ENCODE measurements around the gene PPFIA4.

Gene PPFIA4

DNA sequence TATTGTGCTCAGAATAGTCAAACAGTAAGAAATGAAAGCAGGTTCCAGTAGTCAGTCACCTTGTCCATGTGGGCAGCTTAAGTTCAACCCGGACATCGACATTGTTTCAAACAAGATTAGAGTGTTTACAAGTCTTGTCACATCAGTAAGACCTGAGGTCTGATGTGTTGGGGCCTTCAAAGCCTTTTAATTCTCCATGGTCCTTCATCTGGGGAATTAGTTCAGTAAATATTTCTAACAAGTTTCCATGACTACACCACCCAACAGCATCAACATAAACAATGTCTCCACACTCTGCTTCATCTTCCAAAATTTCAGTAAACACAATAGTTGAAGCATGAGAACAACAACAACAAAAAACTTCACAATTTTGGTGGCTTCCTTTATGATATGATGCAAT is 86.2 kb downstream of the PPFIA4 start:
- H3K9ac ChIP-seq (ENCODE audit: low read length) = no peak overlapping the region
- H2BK12ac ChIP-seq (ENCODE audit: low read length) = no peak overlapping the region
- peak; percentile 63 to 88 for DNase-seq
- no CpG with 5 or more reads among the region's 2 CpGs for WGBS (ENCODE audit: extremely low coverage, insufficient coverage, insufficient read length)
- no peak overlapping the region for H4K8ac ChIP-seq (ENCODE audit: low read depth, low read length)
- no peak overlapping the region for H3K18ac ChIP-seq (ENCODE audit: low read length)
- peaks cover 2% of the 10 kb centered on the region for H3K27me3 ChIP-seq (ENCODE audit: insufficient read depth, low read length)
- no peak overlapping the region for H4K12ac ChIP-seq (ENCODE audit: low read depth, low read length)
- H2BK120ac ChIP-seq (ENCODE audit: insufficient read depth, low read length, poor library complexity) = no peak overlapping the region
- H3K4ac ChIP-seq (ENCODE audit: low read depth, low read length) = no peak overlapping the region
- H3K79me2 ChIP-seq (ENCODE audit: control insufficient read depth, insufficient read depth, low read length, poor library complexity) = no peaks in the 10 kb centered on the region
- no peak overlapping the region for H3K27ac ChIP-seq (ENCODE audit: low read depth, low read length)
- H3K36me3 ChIP-seq (ENCODE audit: control insufficient read depth in 1 of 2, insufficient read depth in 2 of 2, low read length in 2 of 2) = no peaks in the 10 kb centered on the region
- no peak overlapping the region for H3K4me2 ChIP-seq (ENCODE audit: low read length)
- no peak overlapping the region for H2AFZ ChIP-seq (ENCODE audit: insufficient read depth, low read length, poor library complexity)
- no peaks in the 10 kb centered on the region for H3K79me1 ChIP-seq (ENCODE audit: low read length)
- H3K4me1 ChIP-seq (ENCODE audit: control insufficient read depth in 1 of 2, insufficient read depth in 2 of 2, low read length in 2 of 2) = no peaks in the 10 kb centered on the region
- H4K91ac ChIP-seq (ENCODE audit: low read depth, low read length) = no peak overlapping the region
- H3K4me3 ChIP-seq (ENCODE audit: low read depth, low read length) = no peak overlapping the region
- H3K9me3 ChIP-seq (ENCODE audit: insufficient read depth, low read depth, low read length) = no peaks in the 10 kb centered on the region
- no peak overlapping the region for H2AK5ac ChIP-seq (ENCODE audit: low read length)
- no peak overlapping the region for H2BK5ac ChIP-seq (ENCODE audit: low read depth, low read length, poor library complexity)
- H3K23ac ChIP-seq (ENCODE audit: low read length) = no peak overlapping the region
- H3K14ac ChIP-seq (ENCODE audit: low read length) = no peak overlapping the region

DNA sequence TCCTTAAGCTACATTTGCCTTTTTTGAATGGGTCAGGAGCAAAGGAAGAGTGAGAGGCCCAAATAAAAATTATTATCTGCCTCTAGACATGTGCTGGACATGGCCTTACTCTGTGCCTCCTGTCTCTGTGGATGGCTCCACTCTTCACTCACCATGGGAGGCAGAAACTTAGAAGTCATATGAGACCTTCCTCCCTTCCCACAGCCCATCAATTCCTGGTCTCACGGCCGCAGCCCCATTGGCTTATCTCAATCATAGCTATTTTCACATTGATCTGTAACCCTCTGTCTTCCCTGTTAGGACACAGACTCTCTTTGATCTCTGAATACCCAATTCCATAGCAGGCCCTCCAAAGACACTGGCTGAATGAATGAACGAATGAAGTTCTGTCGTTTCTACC is 87.0 kb downstream of the PPFIA4 start:
- Histone ChIP-seq H3K27ac (ENCODE audit: low read depth, low read length) (no peak overlapping the region), H3K9me3 (ENCODE audit: insufficient read depth, low read depth, low read length) (peaks cover 2% of the 10 kb centered on the region)
- no CpG with 5 or more reads among the region's 4 CpGs for WGBS (ENCODE audit: extremely low coverage, insufficient coverage, insufficient read length)

DNA sequence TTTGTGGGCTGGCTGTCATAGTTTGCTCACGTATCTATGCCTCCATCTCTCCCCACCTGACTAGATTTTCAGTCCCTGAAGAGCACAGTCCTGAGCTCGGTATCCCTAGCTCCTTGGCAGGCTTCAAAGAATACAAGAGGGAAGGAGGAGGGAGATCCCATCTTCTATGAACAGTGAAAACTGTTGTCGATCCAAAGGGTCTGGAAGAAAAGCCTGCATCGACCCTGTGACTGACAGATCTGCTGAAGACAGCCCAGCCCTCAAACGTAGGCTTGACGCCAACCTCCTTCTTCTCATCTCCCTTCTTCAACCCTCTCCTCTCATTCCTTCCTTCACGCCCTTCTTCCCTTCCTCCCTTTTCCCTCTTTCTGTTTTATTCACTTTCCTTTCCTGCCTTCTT is 87.9 kb downstream of the PPFIA4 start:
- no peak overlapping the region for H2BK120ac ChIP-seq (ENCODE audit: insufficient read depth, low read length, poor library complexity)
- H3K23ac ChIP-seq (ENCODE audit: low read length) = no peak overlapping the region
- no peak overlapping the region for H3K9ac ChIP-seq (ENCODE audit: low read length)
- H3K27me3 ChIP-seq (ENCODE audit: insufficient read depth, low read length) = peaks cover 2% of the 10 kb centered on the region
- no peak overlapping the region for H2AFZ ChIP-seq (ENCODE audit: insufficient read depth, low read length, poor library complexity)
- no peak overlapping the region for H3K18ac ChIP-seq (ENCODE audit: low read length)
- no peak overlapping the region for H2AK5ac ChIP-seq (ENCODE audit: low read length)
- H3K79me2 ChIP-seq (ENCODE audit: control insufficient read depth, insufficient read depth, low read length, poor library complexity) = no peaks in the 10 kb centered on the region
- no peak overlapping the region for H4K12ac ChIP-seq (ENCODE audit: low read depth, low read length)
- peaks cover 2% of the 10 kb centered on the region for H3K9me3 ChIP-seq (ENCODE audit: insufficient read depth, low read depth, low read length)
- H3K4me1 ChIP-seq (ENCODE audit: control insufficient read depth in 1 of 2, insufficient read depth in 2 of 2, low read length in 2 of 2) = no peaks in the 10 kb centered on the region
- no peaks in the 10 kb centered on the region for H3K79me1 ChIP-seq (ENCODE audit: low read length)
- DNase-seq = no peak
- no peak overlapping the region for H2BK12ac ChIP-seq (ENCODE audit: low read length)
- H2BK5ac ChIP-seq (ENCODE audit: low read depth, low read length, poor library complexity) = no peak overlapping the region
- no peak overlapping the region for H3K4me3 ChIP-seq (ENCODE audit: low read depth, low read length)
- no peak overlapping the region for H3K27ac ChIP-seq (ENCODE audit: low read depth, low read length)
- no peaks in the 10 kb centered on the region for H3K36me3 ChIP-seq (ENCODE audit: control insufficient read depth in 1 of 2, insufficient read depth in 2 of 2, low read length in 2 of 2)
- H3K14ac ChIP-seq (ENCODE audit: low read length) = no peak overlapping the region
- no peak overlapping the region for H4K91ac ChIP-seq (ENCODE audit: low read depth, low read length)
- no peak overlapping the region for H3K4ac ChIP-seq (ENCODE audit: low read depth, low read length)
- H4K8ac ChIP-seq (ENCODE audit: low read depth, low read length) = no peak overlapping the region
- 97% methylated on average over 2 of the region's 7 CpGs for WGBS (ENCODE audit: extremely low coverage, insufficient coverage, insufficient read length)
- H3K4me2 ChIP-seq (ENCODE audit: low read length) = no peak overlapping the region

More for the DNA sequence above, 87.0 kb downstream of the PPFIA4 start:
- Histone ChIP-seq H2AK5ac (ENCODE audit: low read length) (no peak overlapping the region), H3K18ac (ENCODE audit: low read length) (no peak overlapping the region), H3K23ac (ENCODE audit: low read length) (no peak overlapping the region), H2BK5ac (ENCODE audit: low read depth, low read length, poor library complexity) (no peak overlapping the region), H4K8ac (ENCODE audit: low read depth, low read length) (no peak overlapping the region), H3K79me1 (ENCODE audit: low read length) (no peaks in the 10 kb centered on the region), H3K79me2 (ENCODE audit: control insufficient read depth, insufficient read depth, low read length, poor library complexity) (no peaks in the 10 kb centered on the region), H3K4ac (ENCODE audit: low read depth, low read length) (no peak overlapping the region), H3K27me3 (ENCODE audit: insufficient read depth, low read length) (peaks cover 2% of the 10 kb centered on the region), H2AFZ (ENCODE audit: insufficient read depth, low read length, poor library complexity) (no peak overlapping the region), H3K4me3 (ENCODE audit: low read depth, low read length) (no peak overlapping the region), H4K91ac (ENCODE audit: low read depth, low read length) (no peak overlapping the region), H3K4me2 (ENCODE audit: low read length) (no peak overlapping the region), H4K12ac (ENCODE audit: low read depth, low read length) (no peak overlapping the region), H3K36me3 (ENCODE audit: control insufficient read depth in 1 of 2, insufficient read depth in 2 of 2, low read length in 2 of 2) (no peaks in the 10 kb centered on the region), H3K14ac (ENCODE audit: low read length) (no peak overlapping the region), H3K4me1 (ENCODE audit: control insufficient read depth in 1 of 2, insufficient read depth in 2 of 2, low read length in 2 of 2) (no peaks in the 10 kb centered on the region), H3K9ac (ENCODE audit: low read length) (no peak overlapping the region), H2BK12ac (ENCODE audit: low read length) (no peak overlapping the region), H2BK120ac (ENCODE audit: insufficient read depth, low read length, poor library complexity) (no peak overlapping the region)
- DNase-seq = no peak

DNA sequence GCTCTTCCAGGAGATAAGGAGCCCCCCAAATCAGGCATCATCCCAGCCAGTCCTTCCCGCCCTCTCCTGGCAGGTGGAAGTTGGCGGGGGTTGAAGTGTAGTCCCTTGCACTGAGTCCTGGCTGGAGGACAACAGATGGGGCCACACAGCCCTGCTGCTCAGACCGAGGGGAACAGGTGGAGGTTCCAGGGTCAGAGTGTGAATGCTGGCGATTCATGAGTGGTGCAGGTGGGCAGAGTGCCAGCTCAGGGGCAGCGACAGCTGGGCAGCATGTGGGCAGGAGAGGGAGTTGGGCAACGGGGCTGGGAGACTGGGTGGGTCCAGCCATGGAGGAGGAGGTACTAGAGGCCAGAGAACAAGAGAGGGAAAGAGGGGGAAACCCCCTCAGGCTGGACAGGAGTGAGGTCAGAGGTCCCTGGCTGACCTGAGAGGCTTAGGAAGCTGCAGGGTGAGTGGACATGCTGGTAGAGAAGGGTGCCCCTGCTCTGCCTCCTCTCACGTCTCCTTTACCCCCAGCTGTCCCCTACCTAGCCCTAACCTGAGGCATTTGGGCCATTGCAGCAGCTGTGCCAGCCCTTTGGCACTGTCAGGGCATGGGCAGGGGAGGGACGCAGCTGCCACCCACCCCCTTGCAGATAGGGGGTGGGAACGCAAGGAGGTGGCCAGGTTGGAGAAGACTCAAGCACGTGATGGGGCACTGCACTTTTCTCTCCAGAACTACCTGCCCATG is 90.0 kb downstream of the PPFIA4 start:
- Histone ChIP-seq H3K27ac (ENCODE audit: low read depth, low read length) (no peak overlapping the region), H3K4me3 (ENCODE audit: low read depth, low read length) (no peak overlapping the region), H4K12ac (ENCODE audit: low read depth, low read length) (no peak overlapping the region), H2AFZ (ENCODE audit: insufficient read depth, low read length, poor library complexity) (no peak overlapping the region), H3K9ac (ENCODE audit: low read length) (no peak overlapping the region), H2BK120ac (ENCODE audit: insufficient read depth, low read length, poor library complexity) (no peak overlapping the region), H3K18ac (ENCODE audit: low read length) (no peak overlapping the region), H4K91ac (ENCODE audit: low read depth, low read length) (no peak overlapping the region), H3K4ac (ENCODE audit: low read depth, low read length) (no peak overlapping the region), H3K27me3 (ENCODE audit: insufficient read depth, low read length) (no peaks in the 10 kb centered on the region), H3K79me2 (ENCODE audit: control insufficient read depth, insufficient read depth, low read length, poor library complexity) (no peaks in the 10 kb centered on the region), H4K8ac (ENCODE audit: low read depth, low read length) (no peak overlapping the region), H3K4me2 (ENCODE audit: low read length) (no peak overlapping the region), H3K14ac (ENCODE audit: low read length) (no peak overlapping the region), H2BK5ac (ENCODE audit: low read depth, low read length, poor library complexity) (no peak overlapping the region), H2AK5ac (ENCODE audit: low read length) (no peak overlapping the region), H3K9me3 (ENCODE audit: insufficient read depth, low read depth, low read length) (peaks cover 2% of the 10 kb centered on the region), H3K23ac (ENCODE audit: low read length) (no peak overlapping the region), H3K36me3 (ENCODE audit: control insufficient read depth in 1 of 2, insufficient read depth in 2 of 2, low read length in 2 of 2) (no peaks in the 10 kb centered on the region), H3K4me1 (ENCODE audit: control insufficient read depth in 1 of 2, insufficient read depth in 2 of 2, low read length in 2 of 2) (no peaks in the 10 kb centered on the region), H2BK12ac (ENCODE audit: low read length) (no peak overlapping the region), H3K79me1 (ENCODE audit: low read length) (no peaks in the 10 kb centered on the region)
- DNase-seq = peak in 1 of 2 donors; percentile 37
- WGBS (ENCODE audit: extremely low coverage, insufficient coverage, insufficient read length) = no CpG with 5 or more reads among the region's 10 CpGs

Measured in trophoblast cell (in vitro differentiated cells and primary cell).